HFFc6 (cell line): Measurements from ENCODE around the gene DAW1. TPM values are rescaled to one million over a fixed set of nuclear protein-coding genes. Genes with fewer than 3 reads are reported as not detected.
A peak's percentile ranks its signal among the peaks of the same experiment; 100 is the strongest.

Source experiments
- DNase-seq: peaks from one replicate; pipeline ENCODE4 v3.0.0-alpha.2; 2018
- H3K27ac Mint-ChIP-seq: 2 replicates; pipeline ENCODE4 v1.8.0; 2020; ENCODE audit warnings: mild to moderate bottlenecking, mixed read lengths
- H3K27me3 Mint-ChIP-seq: 2 replicates; pipeline ENCODE4 v1.8.0; 2021; ENCODE audit warnings: mild to moderate bottlenecking, moderate library complexity, mixed read lengths; ENCODE audit not compliant: insufficient read depth
- H3K36me3 Mint-ChIP-seq: 2 replicates; pipeline ENCODE4 v1.8.0; 2021; ENCODE audit warnings: low read depth, mixed read lengths
- H3K4me1 Mint-ChIP-seq: 2 replicates; pipeline ENCODE4 v1.8.0; 2020; ENCODE audit warnings: low read depth, mixed read lengths
- H3K4me3 Mint-ChIP-seq: 2 replicates; pipeline ENCODE4 v1.8.0; 2020; ENCODE audit warnings: mild to moderate bottlenecking, moderate library complexity, mixed read lengths
- H3K9me3 Mint-ChIP-seq: 2 replicates; pipeline ENCODE4 v1.8.0; 2020; ENCODE audit warnings: mild to moderate bottlenecking, mixed read lengths
- total RNA-seq, 6 experiments: library from RNA; stranded (reverse); fragmentation: NEBNext Ultra II Directional; extraction: Animal tissue kit (Norgen Biotek cat#: 25700); gene quantifications; 2 replicates in 1 of 6; 3 replicates in 5 of 6; pipeline ENCODE4 v1.2.3, GENCODE V29; 2021
- TF ChIP-seq, protein P1 (sequence below): fragments of 200-600 bp; sonication (generic); IDR thresholded peaks from 2 replicates; pipeline ENCODE4 v1.5.0; 2021; ENCODE audit warnings: antibody characterized with exemption, mild to moderate bottlenecking

Gene DAW1
- total RNA-seq, 6 experiments from 2014 or later, result 0.12 to 0.39 (median 0.20) TPM; not detected in 2

DNA sequence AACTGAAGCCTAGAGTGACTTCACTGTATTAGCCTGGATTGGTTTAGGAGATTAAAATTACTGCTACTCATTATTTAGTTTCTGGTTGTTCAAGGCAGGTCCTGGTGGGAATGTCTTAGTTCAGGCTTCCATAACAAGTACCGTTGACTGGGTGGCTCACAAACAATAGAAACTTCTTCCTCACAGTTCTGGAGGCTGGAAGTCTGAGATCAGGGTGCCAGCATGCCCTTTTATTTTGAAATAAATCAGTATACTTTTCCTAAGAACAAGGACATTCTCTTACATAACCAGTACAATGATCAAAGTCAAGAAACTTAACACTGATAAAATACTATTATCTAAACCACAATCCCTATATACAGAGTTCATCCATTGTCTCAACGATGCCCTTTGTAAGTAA, 4.0 kb upstream of the DAW1 start:
- Mint-ChIP-seq H3K36me3 (no peaks in the 10 kb centered on the region), H3K27me3 (no peaks in the 10 kb centered on the region), H3K4me1 (peaks cover 51% of the 10 kb centered on the region), H3K4me3 (no peak overlapping the region), H3K27ac (no peak overlapping the region), H3K9me3 (no peaks in the 10 kb centered on the region)
- DNase-seq, result no peak
- TF ChIP-seq, protein P1, sequence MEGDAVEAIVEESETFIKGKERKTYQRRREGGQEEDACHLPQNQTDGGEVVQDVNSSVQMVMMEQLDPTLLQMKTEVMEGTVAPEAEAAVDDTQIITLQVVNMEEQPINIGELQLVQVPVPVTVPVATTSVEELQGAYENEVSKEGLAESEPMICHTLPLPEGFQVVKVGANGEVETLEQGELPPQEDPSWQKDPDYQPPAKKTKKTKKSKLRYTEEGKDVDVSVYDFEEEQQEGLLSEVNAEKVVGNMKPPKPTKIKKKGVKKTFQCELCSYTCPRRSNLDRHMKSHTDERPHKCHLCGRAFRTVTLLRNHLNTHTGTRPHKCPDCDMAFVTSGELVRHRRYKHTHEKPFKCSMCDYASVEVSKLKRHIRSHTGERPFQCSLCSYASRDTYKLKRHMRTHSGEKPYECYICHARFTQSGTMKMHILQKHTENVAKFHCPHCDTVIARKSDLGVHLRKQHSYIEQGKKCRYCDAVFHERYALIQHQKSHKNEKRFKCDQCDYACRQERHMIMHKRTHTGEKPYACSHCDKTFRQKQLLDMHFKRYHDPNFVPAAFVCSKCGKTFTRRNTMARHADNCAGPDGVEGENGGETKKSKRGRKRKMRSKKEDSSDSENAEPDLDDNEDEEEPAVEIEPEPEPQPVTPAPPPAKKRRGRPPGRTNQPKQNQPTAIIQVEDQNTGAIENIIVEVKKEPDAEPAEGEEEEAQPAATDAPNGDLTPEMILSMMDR, result no peak

DNA sequence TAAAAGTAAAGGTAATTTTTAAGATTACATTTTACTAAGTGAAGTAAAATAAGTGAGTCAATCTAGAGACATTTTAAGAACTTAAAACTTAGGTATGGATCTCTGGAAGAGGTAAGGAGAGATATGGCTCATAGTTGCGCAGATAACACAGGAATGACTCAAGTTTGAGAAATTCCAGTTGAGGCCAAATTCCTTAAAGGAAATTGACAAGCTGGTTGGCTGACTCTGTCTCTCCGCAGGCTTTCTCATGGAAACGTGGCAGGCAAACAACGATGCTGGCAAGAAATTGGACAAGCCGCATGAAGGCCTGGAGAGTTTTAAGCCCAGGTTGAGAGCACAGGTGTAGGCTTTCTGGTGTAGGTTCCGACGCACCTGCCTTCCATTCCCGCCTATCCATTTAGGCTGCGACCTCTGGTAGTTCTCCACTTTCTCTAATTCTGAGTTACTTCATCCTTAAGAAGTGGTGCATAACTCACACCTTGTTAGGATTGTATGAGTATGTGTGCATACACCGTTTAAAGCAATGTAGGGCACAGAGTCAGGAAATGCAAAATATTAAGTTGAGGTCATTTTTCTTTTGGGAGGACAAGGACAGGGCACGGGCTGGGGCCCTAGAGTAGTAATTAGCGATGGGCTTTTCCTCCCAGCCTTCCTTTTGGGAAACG, 589 bp upstream of the DAW1 start:
- peak; percentile 71 for DNase-seq
- H3K4me3 Mint-ChIP-seq, result peak overlapping the region; percentile 9; the same call in 1 of the 2 replicates
- TF ChIP-seq, protein P1, result no peak
- H3K27ac Mint-ChIP-seq, result peak overlapping the region; percentile 91
- peaks cover 9% of the 10 kb centered on the region; the same call in 1 of the 2 replicates for H3K36me3 Mint-ChIP-seq
- H3K4me1 Mint-ChIP-seq, result peaks cover 31% of the 10 kb centered on the region
- peaks cover 3% of the 10 kb centered on the region for H3K27me3 Mint-ChIP-seq
- no peaks in the 10 kb centered on the region for H3K9me3 Mint-ChIP-seq

DNA sequence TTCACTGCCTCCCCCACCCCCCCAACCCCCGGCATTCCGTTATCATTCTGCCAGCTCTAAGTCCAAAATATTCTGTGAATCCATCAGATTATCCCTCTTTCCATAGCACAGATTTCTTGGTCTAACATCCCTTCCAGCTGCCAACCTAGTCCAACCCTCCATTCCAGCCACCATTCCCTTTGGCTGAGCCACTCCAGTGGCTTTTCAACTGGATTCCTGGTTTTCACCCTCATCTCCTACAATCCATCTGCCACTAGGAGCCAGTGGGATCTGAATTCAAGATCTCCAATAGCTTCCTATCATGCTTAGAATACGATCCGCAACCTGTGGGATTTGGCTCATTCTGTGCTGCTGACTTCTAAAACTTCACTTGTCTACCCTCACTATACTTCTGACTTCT, 1.2 kb downstream of the DAW1 start:
- H3K27me3 Mint-ChIP-seq, result peaks cover 5% of the 10 kb centered on the region
- H3K27ac Mint-ChIP-seq, result no peak overlapping the region
- H3K9me3 Mint-ChIP-seq, result no peaks in the 10 kb centered on the region
- H3K36me3 Mint-ChIP-seq, result peaks cover 9% of the 10 kb centered on the region; the same call in 1 of the 2 replicates
- DNase-seq, result no peak
- TF ChIP-seq, protein P1, result no peak
- peaks cover 49% of the 10 kb centered on the region for H3K4me1 Mint-ChIP-seq
- H3K4me3 Mint-ChIP-seq, result no peak overlapping the region

DNA sequence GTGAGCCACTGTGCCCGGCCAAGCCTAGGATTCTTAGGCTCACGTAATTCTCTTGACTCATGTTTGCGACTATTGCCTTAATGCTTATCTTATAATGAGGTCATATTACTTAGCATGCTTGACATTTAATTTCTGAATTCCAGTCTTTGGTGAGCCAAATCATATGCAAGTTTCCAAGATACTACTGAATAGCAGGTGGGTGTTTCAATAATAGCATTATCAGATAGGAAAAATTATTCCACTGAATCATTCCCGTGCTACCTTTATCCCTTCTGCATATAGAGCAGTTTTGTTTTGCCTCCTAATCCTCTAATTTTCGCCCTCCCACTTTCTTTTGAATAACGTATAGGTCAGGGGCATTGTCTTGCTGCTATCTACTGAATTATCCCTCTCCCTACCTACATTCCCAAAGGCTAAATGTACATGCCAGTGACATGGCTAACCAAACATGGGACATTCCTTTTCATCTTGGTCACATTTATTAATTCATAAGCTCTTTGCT, 4.9 kb downstream of the DAW1 start:
- no peak overlapping the region; the same call in 1 of the 2 replicates for H3K27ac Mint-ChIP-seq
- H3K4me3 Mint-ChIP-seq, result no peak overlapping the region
- DNase-seq, result no peak
- peaks cover 38% of the 10 kb centered on the region for H3K4me1 Mint-ChIP-seq
- H3K36me3 Mint-ChIP-seq, result peaks cover 9% of the 10 kb centered on the region; the same call in 1 of the 2 replicates
- H3K9me3 Mint-ChIP-seq, result no peaks in the 10 kb centered on the region
- TF ChIP-seq, protein P1, result no peak
- peaks cover 5% of the 10 kb centered on the region for H3K27me3 Mint-ChIP-seq

DNA sequence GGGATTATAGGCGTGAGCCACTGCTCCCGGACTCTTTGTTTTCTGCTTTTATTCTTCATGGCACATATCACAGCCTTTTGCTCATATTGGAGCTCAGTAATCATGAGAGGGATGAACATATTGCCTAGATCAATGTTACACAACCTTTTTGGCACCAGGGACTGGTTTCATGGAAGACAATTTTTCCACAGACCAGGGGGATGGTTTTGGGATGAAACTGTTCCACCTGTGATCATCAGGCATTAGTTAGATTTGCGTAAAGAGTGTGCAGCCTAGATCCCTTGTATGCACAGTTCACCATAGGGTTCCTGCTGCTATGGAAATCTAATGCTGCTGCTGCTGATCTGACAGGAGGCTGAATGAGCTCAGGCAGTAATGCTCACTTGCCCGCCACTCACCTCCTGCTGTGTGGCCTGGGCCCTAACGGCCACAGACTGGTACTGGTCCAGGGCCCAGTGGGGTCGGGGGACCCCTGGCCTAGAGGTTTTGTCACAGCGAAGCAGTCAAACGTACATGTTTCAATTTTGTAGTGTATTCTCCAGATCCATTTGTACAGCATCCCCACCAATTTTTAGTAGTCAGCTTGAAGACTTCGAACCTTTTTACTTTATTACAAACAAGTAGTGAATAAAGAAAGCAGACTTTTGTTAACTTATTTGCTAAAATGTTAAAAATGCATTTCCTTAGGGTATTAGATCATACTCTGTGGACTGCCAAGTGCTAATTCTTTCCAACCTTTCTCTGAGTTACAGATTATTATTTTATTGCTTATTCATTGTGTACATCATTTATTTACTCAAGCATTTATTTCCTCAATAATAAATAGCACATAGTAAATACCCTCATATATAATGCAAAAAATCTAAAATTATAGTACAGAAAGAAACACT, 6.2 kb downstream of the DAW1 start:
- H3K36me3 Mint-ChIP-seq, result peaks cover 9% of the 10 kb centered on the region; the same call in 1 of the 2 replicates
- H3K27ac Mint-ChIP-seq, result no peak overlapping the region

More for the DNA sequence above, 6.2 kb downstream of the DAW1 start:
- H3K27me3 Mint-ChIP-seq, result peaks cover 5% of the 10 kb centered on the region
- no peak for DNase-seq
- H3K4me1 Mint-ChIP-seq, result peaks cover 37% of the 10 kb centered on the region
- TF ChIP-seq, protein P1, result no peak
- no peak overlapping the region for H3K4me3 Mint-ChIP-seq
- H3K9me3 Mint-ChIP-seq, result no peaks in the 10 kb centered on the region
